Upper lobe of right lung (tissue), 1 donor: ENCODE measurements around the gene PRKACA. TPM values are rescaled to one million over a fixed set of nuclear protein-coding genes. Genes with fewer than 3 reads are reported as not detected.
"Not testable (repeated sequence)": the region's sequence is repeated elsewhere in the genome, so short reads cannot be mapped to it uniquely, and the experiment has no call there.

ENCODE experiments used
- ATAC-seq: fragments of 200-7000 bp; cut with Tn5 transposase; one replicate; pipeline ENCODE4 v1.9.1; 2020; ENCODE audit warnings: mild to moderate bottlenecking, moderate library complexity
- DNase-seq: peaks from one replicate; pipeline ENCODE4 v3.0.0-alpha.2; 2020
- H3K27ac ChIP-seq: fragments of 200-600 bp; one replicate; pipeline ENCODE4 v1.8.0; 2022
- H3K27me3 ChIP-seq: fragments of 200-600 bp; one replicate; pipeline ENCODE4 v1.8.0; 2022; ENCODE audit warnings: mild to moderate bottlenecking
- H3K36me3 ChIP-seq: fragments of 200-600 bp; one replicate; pipeline ENCODE4 v1.8.0; 2022
- H3K4me1 ChIP-seq: fragments of 200-600 bp; one replicate; pipeline ENCODE4 v1.8.0; 2022
- H3K4me3 ChIP-seq: fragments of 200-600 bp; one replicate; pipeline ENCODE4 v1.8.0; 2022; ENCODE audit warnings: mild to moderate bottlenecking
- H3K9me3 ChIP-seq: fragments of 200-600 bp; one replicate; pipeline ENCODE4 v1.8.0; 2022
- CTCF ChIP-seq: fragments of 200-600 bp; IDR thresholded peaks from one replicate; pipeline ENCODE4 v1.8.0; 2022; ENCODE audit warnings: antibody characterized with exemption
- intact Hi-C: fragments of 100-400 bp; cut with DNase I; formaldehyde crosslinking; loops from one replicate; pipeline ENCODE4 v1.11.0; 2022
- total RNA-seq: library from RNA; stranded (reverse); fragmentation: NEBNext Ultra II Directional; extraction: Animal tissue kit (Norgen Biotek cat#: 25700); gene quantifications from one replicate; pipeline ENCODE4 v1.2.1, GENCODE V29; 2021
- donor health status: DM: no; HTN: yes; CAD: no; lungs with severe emphysema.

The PRKACA gene
- total RNA-seq, 1 donor from 2014 or later, result 85.7 TPM

DNA sequence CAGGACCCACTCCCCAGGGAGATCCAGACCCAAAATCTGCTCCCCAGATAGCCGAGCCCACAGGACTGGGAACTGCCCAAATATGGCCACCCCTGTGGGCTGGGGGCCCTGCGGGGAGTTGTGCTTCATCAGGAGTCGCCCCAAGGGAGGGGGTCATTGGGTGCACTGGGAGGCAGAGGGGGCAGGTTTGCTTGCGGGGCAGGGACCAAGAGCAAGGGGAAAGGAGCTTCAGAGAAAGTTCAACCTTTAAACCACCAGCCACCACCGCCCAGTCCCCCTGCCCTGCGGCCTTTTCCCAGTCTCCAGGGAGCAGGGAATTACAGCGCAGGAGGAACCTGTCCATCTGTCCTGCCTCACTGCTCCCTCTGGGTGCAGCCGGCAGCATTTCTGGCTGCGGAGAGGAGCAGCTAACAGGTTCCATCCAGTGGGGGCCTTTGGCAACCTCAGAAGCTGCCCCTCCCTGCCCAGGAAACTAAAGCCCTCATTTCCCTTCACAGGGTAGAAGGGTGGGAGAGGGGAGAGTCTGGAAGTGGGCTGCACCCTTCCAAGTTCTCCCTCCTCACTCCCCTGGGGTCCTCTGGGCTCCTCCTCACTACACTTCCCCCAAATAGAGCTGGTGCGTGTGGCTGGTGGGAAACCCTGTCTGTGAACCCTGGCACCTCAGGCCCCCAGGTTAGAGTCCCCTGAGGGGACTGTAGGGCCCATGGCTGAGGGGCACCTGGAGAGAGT, 32.6 kb upstream of the PRKACA start:
- no peak for ATAC-seq
- H3K27ac ChIP-seq, result peak overlapping the region; percentile 75
- DNase-seq, result no peak

GRCh38 chr19:14149509-14149994, 32.0 kb upstream of the PRKACA start:
- ATAC-seq (peak; percentile 49), DNase-seq (no peak)
- Histone ChIP-seq H3K27ac (peak overlapping the region; percentile 75), H3K36me3 (peaks cover 6% of the 10 kb centered on the region), H3K27me3 (no peaks in the 10 kb centered on the region), H3K4me1 (peaks cover 31% of the 10 kb centered on the region), H3K9me3 (no peaks in the 10 kb centered on the region), H3K4me3 (peak overlapping the region; percentile 31)
- no peak for TF ChIP-seq CTCF
- intact Hi-C loops, result no loop called here

More for the DNA sequence above, 32.6 kb upstream of the PRKACA start:
- no peak for TF ChIP-seq CTCF
- peaks cover 31% of the 10 kb centered on the region for H3K4me1 ChIP-seq
- H3K9me3 ChIP-seq, result no peaks in the 10 kb centered on the region
- H3K4me3 ChIP-seq, result peak overlapping the region; percentile 31
- H3K27me3 ChIP-seq, result no peaks in the 10 kb centered on the region
- peaks cover 6% of the 10 kb centered on the region for H3K36me3 ChIP-seq
- intact Hi-C loops, result loop anchor here (10.0 kb wide), 1 partner anchor 195 kb away; no protein-coding TSS in a partner anchor

DNA sequence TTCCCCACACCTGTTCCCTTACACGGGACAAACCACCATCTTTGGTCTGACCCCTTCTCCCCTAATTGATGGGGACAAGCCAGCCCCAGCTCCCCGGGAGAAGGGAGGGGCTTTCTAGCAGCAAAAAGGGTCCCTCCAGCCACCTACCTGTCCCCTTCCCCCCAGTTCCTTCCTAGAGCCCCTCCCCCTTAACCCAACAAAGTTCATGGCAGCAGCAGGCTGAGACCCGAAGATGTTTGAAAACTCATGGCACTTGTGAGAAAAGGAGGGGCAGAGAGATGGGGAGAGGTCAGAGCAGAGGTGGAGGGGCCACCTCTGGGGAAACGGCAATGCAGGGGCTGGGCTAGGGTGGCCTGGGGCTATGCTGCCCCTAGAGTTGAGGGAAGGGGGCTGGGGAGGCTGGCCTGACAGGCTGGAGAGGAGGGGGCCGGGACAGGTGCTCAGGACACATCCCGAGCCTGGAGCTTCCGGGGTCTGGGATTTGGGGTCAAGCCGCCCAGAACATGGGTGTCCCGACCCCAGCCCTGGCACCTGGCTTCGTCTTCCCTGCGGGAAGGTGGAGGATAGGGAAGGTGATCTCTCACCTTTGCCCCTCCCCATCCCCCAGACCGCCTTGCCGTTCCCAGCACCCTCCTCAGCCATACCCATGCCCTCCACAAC, 31.3 kb upstream of the PRKACA start:
- ATAC-seq (no peak), DNase-seq (no peak)
- H3K9me3 ChIP-seq, result no peaks in the 10 kb centered on the region
- H3K4me3 ChIP-seq, result peak overlapping the region; percentile 31
- peak overlapping the region; percentile 75 for H3K27ac ChIP-seq
- intact Hi-C loops, result no loop called here
- H3K4me1 ChIP-seq, result peaks cover 31% of the 10 kb centered on the region
- peaks cover 6% of the 10 kb centered on the region for H3K36me3 ChIP-seq
- no peak for TF ChIP-seq CTCF
- no peaks in the 10 kb centered on the region for H3K27me3 ChIP-seq

GRCh38 chr19:14147797-14148605, 30.4 kb upstream of the PRKACA start:
- ATAC-seq (peak; percentile 87), DNase-seq (peak; percentile 85)
- Histone ChIP-seq H3K36me3 (peaks cover 6% of the 10 kb centered on the region), H3K27ac (peak overlapping the region; percentile 75), H3K4me1 (peaks cover 31% of the 10 kb centered on the region), H3K9me3 (no peaks in the 10 kb centered on the region), H3K4me3 (no peak overlapping the region), H3K27me3 (no peaks in the 10 kb centered on the region)
- intact Hi-C loops, result no loop called here
- TF ChIP-seq CTCF, result peak; percentile 82

GRCh38 chr19:14146789-14147216, 29.2 kb upstream of the PRKACA start:
- no peaks in the 10 kb centered on the region for H3K36me3 ChIP-seq
- H3K27me3 ChIP-seq, result no peaks in the 10 kb centered on the region
- no peak overlapping the region for H3K27ac ChIP-seq
- intact Hi-C loops, result no loop called here
- ATAC-seq (no peak), DNase-seq (no peak)
- TF ChIP-seq CTCF, result no peak
- peaks cover 31% of the 10 kb centered on the region for H3K4me1 ChIP-seq
- H3K4me3 ChIP-seq, result no peak overlapping the region
- H3K9me3 ChIP-seq, result no peaks in the 10 kb centered on the region

DNA sequence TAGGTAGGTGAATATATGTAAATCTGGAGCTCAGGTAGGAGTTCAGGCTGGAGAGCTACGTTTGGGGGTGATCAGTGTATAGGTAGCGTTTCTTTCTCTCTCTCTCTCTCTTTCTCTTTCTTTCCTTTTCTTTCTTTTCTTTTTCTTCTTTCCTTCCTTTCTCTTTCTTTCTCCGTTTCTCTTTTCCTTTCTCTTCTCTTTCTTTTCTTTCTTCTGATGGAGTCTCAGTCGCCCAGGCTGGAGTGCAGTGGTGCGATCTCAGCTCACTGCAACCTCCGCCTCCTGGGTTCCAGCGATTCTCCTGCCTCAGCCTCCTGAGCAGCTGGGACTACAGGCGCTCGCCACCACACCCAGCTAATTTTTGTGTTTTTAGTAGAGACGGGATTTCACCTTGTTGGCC, 28.6 kb upstream of the PRKACA start:
- H3K27ac ChIP-seq, H3K27me3 ChIP-seq: not testable (repeated sequence)

More for the DNA sequence above, 28.6 kb upstream of the PRKACA start:
- H3K4me1 ChIP-seq, result peaks cover 31% of the 10 kb centered on the region
- DNase-seq, intact Hi-C loops, ATAC-seq, H3K9me3 ChIP-seq, H3K4me3 ChIP-seq, H3K36me3 ChIP-seq: not testable (repeated sequence)
